OCI-LY3 (cell line): Measurements from ENCODE around the gene RAP1GAP.

Source experiments
- CTCF ChIP-seq: fragments of 200-600, 300-600 bp; sonication (generic); IDR thresholded peaks from 2 replicates; pipeline ENCODE4 v1.5.1; 2014; ENCODE audit warnings: antibody characterized with exemption, low read length, low read depth
- EZH2phosphoT487 ChIP-seq: fragments of 200-600 bp; shearing (Covaris generic); IDR thresholded peaks from 2 replicates; pipeline ENCODE4 v1.6.1; 2018; ENCODE audit warnings: antibody characterized with exemption, mixed run types, low read depth

GRCh38 chr1:21625390-21626190 is 43.6 kb downstream of the RAP1GAP start:
- TF ChIP-seq CTCF (no peak), EZH2phosphoT487 (no peak)
